Immature natural killer cell (primary cell): ENCODE results near the gene MAGEA8. TPM values are rescaled to one million over a fixed set of nuclear protein-coding genes. Genes with fewer than 3 reads are reported as not detected.
"Not testable (repeated sequence)": the region's sequence is repeated elsewhere in the genome, so short reads cannot be mapped to it uniquely, and the experiment has no call there.

Source experiments
- DNase-seq, 3 donors: peaks; one replicate each; pipeline ENCODE4 v3.0.0; 2022; ENCODE audit warnings: mixed read lengths in 1 of 3
- H3K27ac Mint-ChIP-seq, 6 donors: one replicate each; pipeline ENCODE4 v1.8.0; 2020; ENCODE audit warnings: mixed read lengths in 6 of 6, mild to moderate bottlenecking in 5 of 6, inconsistent platforms in 4 of 6, moderate library complexity in 3 of 6
- H3K27me3 Mint-ChIP-seq, 3 donors: one replicate each; pipeline ENCODE4 v1.8.0; 2020 to 2021; ENCODE audit warnings: low read depth in 3 of 3, mild to moderate bottlenecking in 3 of 3, mixed read lengths in 3 of 3, moderate library complexity in 3 of 3, inconsistent platforms in 1 of 3
- H3K36me3 Mint-ChIP-seq, 3 donors: one replicate each; pipeline ENCODE4 v1.8.0; 2020; ENCODE audit warnings: mixed read lengths in 3 of 3, inconsistent platforms in 2 of 3, mild to moderate bottlenecking in 2 of 3
- H3K4me1 Mint-ChIP-seq, 2 donors: one replicate each; pipeline ENCODE4 v1.8.0; 2020; ENCODE audit warnings: inconsistent platforms in 2 of 2, mild to moderate bottlenecking in 2 of 2, mixed read lengths in 2 of 2, moderate library complexity in 1 of 2
- H3K4me3 Mint-ChIP-seq, 5 donors: one replicate each; pipeline ENCODE4 v1.8.0; 2020; ENCODE audit warnings: mild to moderate bottlenecking in 5 of 5, mixed read lengths in 5 of 5, inconsistent platforms in 3 of 5, moderate library complexity in 3 of 5
- H3K9me3 Mint-ChIP-seq, 6 donors: one replicate each; pipeline ENCODE4 v1.8.0; 2020; ENCODE audit warnings: mild to moderate bottlenecking in 6 of 6, mixed read lengths in 6 of 6, inconsistent platforms in 4 of 6, moderate library complexity in 3 of 6
- polyA plus RNA-seq, 3 donors: library from polyadenylated mRNA; unstranded; fragments of 300-500 nt; fragmentation: Illumina TruSeq; gene quantifications; one replicate each; pipeline ENCODE4 v1.2.3, GENCODE V29; 2021

The MAGEA8 gene
- polyA plus RNA-seq = not detected

DNA sequence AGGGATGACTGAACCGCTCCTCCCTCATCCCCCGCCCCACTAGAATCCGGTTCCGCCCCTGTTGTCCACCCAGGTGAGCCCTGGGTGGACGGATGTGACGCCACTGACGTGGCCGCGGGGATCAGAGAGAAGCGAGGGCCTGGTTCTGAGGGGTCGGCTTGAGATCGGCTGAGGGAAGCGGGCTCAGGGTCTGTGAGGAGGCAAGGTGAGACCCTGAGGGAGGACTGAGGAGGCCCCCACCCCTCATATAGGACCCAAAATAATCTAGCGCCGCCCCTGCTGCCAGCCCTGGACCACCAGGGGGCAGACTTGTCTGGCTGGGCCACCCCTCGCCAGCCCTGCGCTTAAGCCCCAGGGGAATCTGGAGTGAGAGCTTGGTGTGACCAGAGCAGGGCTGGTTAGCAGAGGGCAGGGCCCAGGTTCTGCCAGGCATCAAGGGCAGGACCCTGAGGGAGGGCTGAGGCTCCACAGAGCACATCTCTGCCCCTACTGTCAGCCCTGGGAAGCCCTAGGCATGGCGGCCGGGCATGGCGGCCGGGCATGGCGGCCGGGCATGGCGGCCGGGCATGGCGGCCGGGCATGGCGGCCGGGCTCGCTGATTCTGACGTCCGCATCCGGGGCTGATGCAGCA lies at the start of gene MAGEA8:
Gene MAGEA8, plus strand, starts transcription at position 103 of the 631 bp plus-strand sequence. CDS start 3,090 bp downstream, outside the sequence.
- Mint-ChIP-seq H3K4me1 (peaks cover 10 to 13% of the 10 kb centered on the region in 2 donors), H3K27me3 (peaks cover 2 to 6% (median 6%) of the 10 kb centered on the region in 3 donors), H3K9me3 (no peaks in the 10 kb centered on the region), H3K4me3 (no peak within 1 kb of the TSS), H3K36me3 (no peaks in the 10 kb centered on the region), H3K27ac (no peak within 1 kb of the TSS)
- no peak for DNase-seq

DNA sequence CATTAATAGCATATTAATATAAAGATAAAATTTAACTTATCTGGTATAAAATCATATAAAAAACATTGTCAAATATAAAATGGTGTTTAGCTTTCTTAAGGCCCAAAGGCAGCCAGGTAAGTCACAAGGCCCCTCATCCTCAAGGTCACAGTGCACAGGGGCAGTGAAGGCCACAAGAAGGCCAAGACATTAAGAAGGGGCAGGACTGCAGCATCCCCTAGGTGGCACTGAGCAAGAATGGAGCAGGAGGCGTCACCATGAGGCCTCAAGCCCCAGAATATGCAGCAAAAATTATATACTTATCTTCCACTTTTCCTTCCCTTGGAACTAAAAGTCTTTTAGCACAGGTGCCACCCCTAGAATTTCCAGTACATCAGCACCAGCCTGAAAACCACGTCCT lies 49.5 kb upstream of the MAGEA8 start:
- Mint-ChIP-seq H3K27me3 (peaks cover 6 to 18% (median 15%) of the 10 kb centered on the region in 3 donors), H3K4me3 (no peak overlapping the region), H3K4me1 (peaks cover 35 to 51% of the 10 kb centered on the region in 2 donors), H3K36me3 (no peaks in the 10 kb centered on the region), H3K9me3 (no peaks in the 10 kb centered on the region), H3K27ac (peak overlapping the region in 4 of 6 donors; percentile 51 to 83 (median 70))
- DNase-seq = no peak

DNA sequence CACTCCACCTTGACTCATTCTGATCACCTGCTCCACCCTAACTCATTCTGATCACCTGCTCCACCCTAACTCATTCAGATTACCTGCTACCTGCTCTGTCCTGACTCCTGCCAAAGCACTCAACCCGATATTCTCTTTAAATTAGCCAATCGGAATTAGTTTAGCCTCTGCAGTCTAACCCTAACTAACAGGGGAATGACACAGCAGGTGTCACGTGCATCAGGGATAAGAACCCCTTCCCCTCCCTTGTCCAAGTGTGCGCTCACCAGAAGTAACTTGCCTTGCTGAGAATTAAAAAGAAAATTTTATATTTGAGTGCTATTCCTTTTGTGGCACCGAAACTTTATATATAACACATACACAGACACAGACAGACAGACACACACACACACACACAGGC lies 44.3 kb upstream of the MAGEA8 start:
- DNase-seq, H3K36me3 Mint-ChIP-seq, H3K27me3 Mint-ChIP-seq, H3K27ac Mint-ChIP-seq, H3K4me1 Mint-ChIP-seq, H3K4me3 Mint-ChIP-seq, H3K9me3 Mint-ChIP-seq: not testable (repeated sequence)

DNA sequence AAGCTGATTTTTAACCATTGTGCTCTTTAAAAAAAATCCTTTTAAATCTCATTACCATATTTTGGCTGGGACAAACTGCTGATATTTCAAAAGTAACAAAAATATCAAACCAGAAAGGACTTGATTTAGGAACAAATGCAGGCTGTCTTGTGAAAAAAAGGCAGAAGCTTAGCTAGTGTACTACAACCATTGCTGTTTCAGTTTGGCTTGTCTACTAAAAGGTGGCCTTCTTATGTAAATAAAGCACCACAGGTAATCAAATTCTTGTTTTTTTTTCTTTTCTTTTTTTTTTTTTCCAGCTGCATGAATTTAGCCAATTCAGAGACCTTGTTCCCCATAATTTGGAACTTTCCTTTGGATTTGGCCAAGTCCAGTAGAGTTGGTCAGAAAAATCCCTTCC lies 43.8 kb upstream of the MAGEA8 start:
- no peaks in the 10 kb centered on the region for H3K9me3 Mint-ChIP-seq
- H3K36me3 Mint-ChIP-seq = no peaks in the 10 kb centered on the region
- H3K27me3 Mint-ChIP-seq = peaks cover 0 to 7% (median 0%) of the 10 kb centered on the region in 3 donors
- H3K4me3 Mint-ChIP-seq = no peak overlapping the region
- no peak overlapping the region for H3K27ac Mint-ChIP-seq
- no peak for DNase-seq
- H3K4me1 Mint-ChIP-seq = peaks cover 0 to 1% of the 10 kb centered on the region in 2 donors

GRCh38 chrX:149837639-149838038 lies 43.3 kb upstream of the MAGEA8 start:
- Mint-ChIP-seq H3K4me1 (no peaks in the 10 kb centered on the region), H3K27ac (no peak overlapping the region), H3K4me3 (no peak overlapping the region), H3K27me3 (peaks cover 0 to 7% (median 0%) of the 10 kb centered on the region in 3 donors), H3K36me3 (no peaks in the 10 kb centered on the region), H3K9me3 (no peaks in the 10 kb centered on the region)
- DNase-seq = no peak

DNA sequence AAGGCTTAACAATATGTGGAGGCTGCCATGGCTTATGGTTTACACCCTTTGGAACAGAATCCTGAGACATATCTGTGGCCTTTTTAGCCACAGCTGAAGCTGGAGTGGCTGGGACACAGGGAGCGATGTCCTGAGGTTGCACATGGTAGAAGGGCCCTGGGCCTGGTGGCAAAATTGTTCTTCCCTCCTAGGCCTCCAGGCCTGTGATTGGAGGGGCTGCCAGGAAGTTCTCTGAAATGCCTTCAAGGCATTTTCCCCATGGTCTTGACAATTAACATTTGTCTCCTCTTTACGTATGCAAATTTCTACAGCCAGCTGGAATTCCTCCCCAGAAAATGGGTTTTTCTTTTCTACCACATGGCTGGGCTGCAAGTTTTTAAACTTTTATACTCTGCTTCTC lies 39.1 kb upstream of the MAGEA8 start:
- Mint-ChIP-seq H3K4me3 (no peak overlapping the region), H3K36me3 (peaks cover 0 to 4% (median 0%) of the 10 kb centered on the region in 3 donors), H3K9me3 (peaks cover 0 to 1% (median 0%) of the 10 kb centered on the region in 6 donors), H3K4me1 (no peaks in the 10 kb centered on the region), H3K27ac (no peak overlapping the region), H3K27me3 (peaks cover 0 to 7% (median 4%) of the 10 kb centered on the region in 3 donors)
- DNase-seq = no peak

GRCh38 chrX:149845385-149845784 lies 35.6 kb upstream of the MAGEA8 start:
- Mint-ChIP-seq H3K9me3 (peaks cover 0 to 1% (median 0%) of the 10 kb centered on the region in 6 donors), H3K36me3 (peaks cover 0 to 4% (median 0%) of the 10 kb centered on the region in 3 donors), H3K4me3 (no peak overlapping the region), H3K27ac (no peak overlapping the region), H3K4me1 (no peaks in the 10 kb centered on the region), H3K27me3 (peaks cover 2 to 5% (median 5%) of the 10 kb centered on the region in 3 donors)
- DNase-seq = no peak

GRCh38 chrX:149846789-149847188 lies 34.2 kb upstream of the MAGEA8 start:
- Mint-ChIP-seq H3K27me3 (peaks cover 2 to 9% (median 2%) of the 10 kb centered on the region in 3 donors), H3K9me3 (peaks cover 0 to 1% (median 0%) of the 10 kb centered on the region in 6 donors), H3K4me1 (no peaks in the 10 kb centered on the region), H3K27ac (no peak overlapping the region), H3K4me3 (no peak overlapping the region), H3K36me3 (peaks cover 0 to 4% (median 0%) of the 10 kb centered on the region in 3 donors)
- no peak for DNase-seq

DNA sequence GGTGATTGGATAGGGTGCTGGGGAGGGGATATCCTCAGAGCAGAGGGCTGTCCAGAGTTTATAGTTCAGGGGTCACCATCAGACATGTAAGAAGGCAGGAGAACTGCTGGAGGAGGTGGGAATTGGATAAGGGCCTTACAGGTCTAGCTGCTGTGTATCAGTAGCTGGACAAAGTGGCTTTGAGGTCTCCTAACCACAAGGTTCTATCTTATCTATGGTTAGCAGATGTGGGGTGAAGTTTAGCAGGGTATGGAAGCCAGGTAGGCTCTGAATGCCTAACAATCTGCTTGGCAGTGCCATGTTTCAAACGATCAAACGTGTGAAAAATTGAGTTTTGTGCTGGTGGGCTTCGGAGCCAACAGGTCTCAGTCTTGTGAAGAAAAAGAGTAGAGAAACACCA lies 32.1 kb upstream of the MAGEA8 start:
- H3K4me3 Mint-ChIP-seq = no peak overlapping the region
- H3K27me3 Mint-ChIP-seq = peaks cover 2 to 9% (median 2%) of the 10 kb centered on the region in 3 donors
- DNase-seq = no peak
- no peaks in the 10 kb centered on the region for H3K4me1 Mint-ChIP-seq
- peak overlapping the region in 1 of 6 donors; percentile 51 for H3K27ac Mint-ChIP-seq
- H3K9me3 Mint-ChIP-seq = peaks cover 0 to 2% (median 0%) of the 10 kb centered on the region in 6 donors
- peaks cover 0 to under 1% (median 0%) of the 10 kb centered on the region in 3 donors for H3K36me3 Mint-ChIP-seq

DNA sequence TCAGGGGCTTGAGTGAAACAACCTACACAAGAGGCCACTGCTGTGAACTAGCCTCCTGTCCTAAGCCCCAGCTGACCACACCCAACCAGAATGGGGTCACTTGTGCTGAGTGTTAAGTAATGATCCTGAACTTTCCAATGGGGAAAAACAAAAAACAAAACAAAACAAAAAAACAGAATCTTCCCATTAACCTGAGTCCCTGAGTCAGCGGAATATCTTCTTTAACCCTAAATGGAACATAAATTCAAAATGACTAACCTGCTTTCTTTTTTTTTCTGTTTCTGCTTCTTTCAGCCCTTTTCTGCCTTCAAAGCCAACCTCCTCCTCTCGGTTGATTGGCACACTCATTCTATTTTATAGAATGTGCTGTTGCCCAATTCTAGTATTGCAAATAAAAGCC lies 31.2 kb upstream of the MAGEA8 start:
- H3K4me3 Mint-ChIP-seq = no peak overlapping the region
- peaks cover 0 to 2% (median 0%) of the 10 kb centered on the region in 6 donors for H3K9me3 Mint-ChIP-seq
- H3K4me1 Mint-ChIP-seq = no peaks in the 10 kb centered on the region
- H3K36me3 Mint-ChIP-seq = no peaks in the 10 kb centered on the region
- H3K27ac Mint-ChIP-seq = peak overlapping the region in 1 of 6 donors; percentile 25
- peaks cover 2 to 9% (median 2%) of the 10 kb centered on the region in 3 donors for H3K27me3 Mint-ChIP-seq
- no peak for DNase-seq

- peaks cover 0 to 2% (median 0%) of the 10 kb centered on the region in 6 donors for H3K9me3 Mint-ChIP-seq
- H3K4me1 Mint-ChIP-seq = no peaks in the 10 kb centered on the region
- no peak overlapping the region for H3K4me3 Mint-ChIP-seq
- no peaks in the 10 kb centered on the region for H3K36me3 Mint-ChIP-seq
- H3K27me3 Mint-ChIP-seq = peaks cover 2 to 5% (median 2%) of the 10 kb centered on the region in 3 donors
- H3K27ac Mint-ChIP-seq = no peak overlapping the region
- DNase-seq = no peak
These were observed 29.1 kb upstream of the MAGEA8 start for GRCh38 chrX:149851864-149852263.

DNA sequence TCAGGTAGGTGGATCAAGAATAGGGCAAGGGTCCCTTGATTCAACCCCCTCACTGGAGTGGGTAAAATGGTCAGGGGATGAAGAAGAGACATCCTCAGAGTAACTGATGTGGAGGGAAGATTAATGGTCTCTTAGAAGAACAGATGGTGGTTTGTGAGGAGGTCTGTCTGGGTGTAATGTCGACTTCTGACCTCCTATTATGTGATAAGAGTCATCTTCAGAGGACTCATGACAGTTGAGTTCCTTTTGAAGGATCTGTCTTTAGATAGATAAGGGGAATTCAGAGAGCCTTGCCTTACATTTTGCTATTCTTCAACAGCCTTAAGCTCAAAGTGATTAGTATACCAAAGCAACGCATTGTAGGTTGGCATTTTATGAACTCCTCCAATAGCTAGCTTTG lies 27.1 kb upstream of the MAGEA8 start:
- no peak for DNase-seq

GRCh38 chrX:149858592-149858991 lies 22.4 kb upstream of the MAGEA8 start:
- Mint-ChIP-seq H3K27me3 (peaks cover 2 to 12% (median 5%) of the 10 kb centered on the region in 3 donors), H3K4me3 (peak overlapping the region in 3 of 5 donors; percentile 15 to 36 (median 28)), H3K36me3 (peaks cover 3 to 10% (median 5%) of the 10 kb centered on the region in 3 donors), H3K4me1 (peaks cover 13 to 19% of the 10 kb centered on the region in 2 donors), H3K27ac (peak overlapping the region; percentile 41 to 90 (median 69)), H3K9me3 (peaks cover 2 to 12% (median 9%) of the 10 kb centered on the region in 6 donors)
- DNase-seq = peak; percentile 65 to 77 (median 68)

More for the DNA sequence above, 27.1 kb upstream of the MAGEA8 start:
- peak overlapping the region in 1 of 6 donors; percentile 4 for H3K27ac Mint-ChIP-seq
- peaks cover 0 to 8% (median 4%) of the 10 kb centered on the region in 3 donors for H3K27me3 Mint-ChIP-seq
- no peaks in the 10 kb centered on the region for H3K36me3 Mint-ChIP-seq
- peaks cover 0 to 3% (median 0%) of the 10 kb centered on the region in 6 donors for H3K9me3 Mint-ChIP-seq
- H3K4me3 Mint-ChIP-seq = no peak overlapping the region
- peaks cover 7 to 15% of the 10 kb centered on the region in 2 donors for H3K4me1 Mint-ChIP-seq

DNA sequence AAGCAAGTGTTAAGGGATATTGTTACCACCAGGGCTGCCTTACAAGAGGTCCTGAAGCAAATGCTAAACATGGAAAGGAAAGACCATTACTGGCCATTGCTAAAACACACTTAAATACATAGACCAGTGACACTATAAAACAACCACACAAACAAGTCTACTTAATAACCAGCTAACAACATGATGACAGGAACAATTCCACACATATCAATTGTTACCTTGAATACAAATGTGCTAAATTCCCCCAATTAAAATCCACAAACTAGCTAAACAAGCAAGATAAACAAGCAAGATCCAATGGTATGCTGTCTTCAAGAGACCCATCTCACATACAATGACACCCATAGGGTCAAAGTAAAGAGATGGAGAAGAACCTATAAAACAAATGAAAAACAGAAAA lies 20.5 kb upstream of the MAGEA8 start:
- no peak for DNase-seq
- Mint-ChIP-seq H3K27ac (peak overlapping the region in 1 of 6 donors; percentile 18), H3K4me1 (peaks cover 13 to 19% of the 10 kb centered on the region in 2 donors), H3K9me3 (peaks cover 2 to 12% (median 8%) of the 10 kb centered on the region in 6 donors), H3K27me3 (peaks cover 2 to 12% (median 5%) of the 10 kb centered on the region in 3 donors), H3K36me3 (peaks cover 3 to 10% (median 5%) of the 10 kb centered on the region in 3 donors), H3K4me3 (no peak overlapping the region)
